Astrocyte (in vitro differentiated cells and primary cell): ENCODE data around the gene YOD1. TPM values are rescaled to one million over a fixed set of nuclear protein-coding genes. Genes with fewer than 3 reads are reported as not detected.

Experiments
- DNase-seq: peaks from one replicate; pipeline ENCODE4 v3.0.0-alpha.2; 2010; ENCODE audit warnings: low read depth
- FAIRE-seq: peaks from 2 replicates; lab custom pipeline; 2011; peaks lifted over from hg19 to GRCh38; lab: Jason Lieb, UNC
- H2AFZ ChIP-seq: 2 replicates; pipeline ENCODE4 v1.6.0; 2012; ENCODE audit warnings: low read depth, low read length, inconsistent platforms
- H3K27ac ChIP-seq: 2 replicates; pipeline ENCODE4 v1.5.1; 2011; ENCODE audit warnings: low read depth, low read length, inconsistent platforms
- H3K27me3 ChIP-seq: 2 replicates; pipeline ENCODE4 v1.6.0; 2011; ENCODE audit warnings: low read length, inconsistent platforms; ENCODE audit not compliant: insufficient read depth
- H3K36me3 ChIP-seq: 2 replicates; pipeline ENCODE4 v1.5.1; 2011; ENCODE audit warnings: low read length, inconsistent platforms; ENCODE audit not compliant: insufficient read depth
- H3K4me1 ChIP-seq: 2 replicates; pipeline ENCODE4 v1.5.1; 2011; ENCODE audit warnings: low read length, inconsistent platforms; ENCODE audit not compliant: insufficient read depth
- H3K4me2 ChIP-seq: 2 replicates; pipeline ENCODE4 v1.6.0; 2012; ENCODE audit warnings: low read length, inconsistent platforms
- H3K4me3 ChIP-seq: 2 replicates; pipeline ENCODE4 v1.5.1; 2011; ENCODE audit warnings: low read depth, mild to moderate bottlenecking, low read length, inconsistent platforms; ENCODE audit not compliant: insufficient read depth
- H3K79me2 ChIP-seq: 2 replicates; pipeline ENCODE4 v1.6.0; 2012; ENCODE audit warnings: mild to moderate bottlenecking, low read length, inconsistent platforms; ENCODE audit not compliant: insufficient read depth
- H3K9ac ChIP-seq: 2 replicates; pipeline ENCODE4 v1.6.0; 2012; ENCODE audit warnings: mild to moderate bottlenecking, low read length, inconsistent platforms
- H3K9me3 ChIP-seq: 2 replicates; pipeline ENCODE4 v1.5.1; 2012; ENCODE audit warnings: low read depth, mild to moderate bottlenecking, low read length, inconsistent platforms; ENCODE audit not compliant: insufficient read depth
- H4K20me1 ChIP-seq: 2 replicates; pipeline ENCODE4 v1.6.0; 2012; ENCODE audit warnings: low read length, inconsistent platforms; ENCODE audit not compliant: insufficient read depth
- H3K27ac Mint-ChIP-seq: one replicate; pipeline ENCODE4 v1.8.0; 2021; ENCODE audit warnings: mild to moderate bottlenecking, mixed read lengths; ENCODE audit not compliant: unreplicated experiment
- H3K27me3 Mint-ChIP-seq: one replicate; pipeline ENCODE4 v1.8.0; 2021; ENCODE audit warnings: low read depth, mixed read lengths; ENCODE audit not compliant: unreplicated experiment
- H3K36me3 Mint-ChIP-seq: one replicate; pipeline ENCODE4 v1.8.0; 2021; ENCODE audit warnings: low read depth, mixed read lengths; ENCODE audit not compliant: unreplicated experiment
- H3K4me1 Mint-ChIP-seq: one replicate; pipeline ENCODE4 v1.8.0; 2021; ENCODE audit warnings: low read depth, mixed read lengths; ENCODE audit not compliant: unreplicated experiment
- H3K4me3 Mint-ChIP-seq: one replicate; pipeline ENCODE4 v1.8.0; 2021; ENCODE audit warnings: mild to moderate bottlenecking, moderate library complexity, mixed read lengths; ENCODE audit not compliant: unreplicated experiment
- H3K9me3 Mint-ChIP-seq: one replicate; pipeline ENCODE4 v1.8.0; 2021; ENCODE audit warnings: mild to moderate bottlenecking, mixed read lengths; ENCODE audit not compliant: unreplicated experiment
- EZH2 ChIP-seq: IDR thresholded peaks from 2 replicates; pipeline ENCODE4 v1.6.1; 2012; ENCODE audit warnings: mild to moderate bottlenecking, low read length, inconsistent platforms; ENCODE audit not compliant: insufficient read depth
- total RNA-seq: library from RNA; stranded (reverse); gene quantifications from 2 replicates; pipeline ENCODE4 v1.2.1, GENCODE V29; 2021
- TF ChIP-seq, protein P1 (sequence below): IDR thresholded peaks from 2 replicates; pipeline ENCODE4 v1.5.1; 2011; ENCODE audit warnings: low read depth, mild to moderate bottlenecking, inconsistent platforms, low read length, moderate library complexity; ENCODE audit not compliant: insufficient read depth

Gene YOD1
- total RNA-seq, 1 donor from 2014 or later: 14.8 TPM

DNA sequence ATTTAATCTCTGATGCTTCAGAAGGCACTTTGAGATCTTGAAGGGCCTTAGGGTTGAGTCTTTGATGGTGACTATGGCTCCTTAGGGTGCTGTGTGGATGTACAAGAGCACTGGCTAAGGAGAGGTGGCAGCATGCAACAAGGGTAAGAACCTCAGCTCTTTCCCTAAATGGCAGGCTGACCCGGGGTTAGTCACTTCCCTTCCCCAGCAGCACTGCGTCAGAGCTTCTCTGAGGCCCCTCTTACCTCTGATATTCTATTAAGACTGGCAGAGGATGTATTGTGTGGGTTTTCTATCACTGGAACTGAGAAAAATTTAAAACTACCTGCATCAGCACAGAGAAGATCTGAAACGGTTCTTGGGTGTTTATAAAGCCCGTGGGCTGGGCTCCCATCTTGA, 30.3 kb downstream of the YOD1 start:
- Mint-ChIP-seq H3K27ac (peak overlapping the region; percentile 55), H3K4me1 (peaks cover 28% of the 10 kb centered on the region), H3K36me3 (no peaks in the 10 kb centered on the region), H3K4me3 (no peak overlapping the region), H3K27me3 (peaks cover 5% of the 10 kb centered on the region), H3K9me3 (no peaks in the 10 kb centered on the region)
- no peaks in the 10 kb centered on the region for H3K79me2 ChIP-seq
- no peak overlapping the region for H3K9ac ChIP-seq
- FAIRE-seq: no peak
- H3K36me3 ChIP-seq: no peaks in the 10 kb centered on the region
- H3K27ac ChIP-seq: no peak overlapping the region
- H3K27me3 ChIP-seq: no peaks in the 10 kb centered on the region
- H3K4me1 ChIP-seq: peaks cover 36% of the 10 kb centered on the region
- TF ChIP-seq, protein P1, sequence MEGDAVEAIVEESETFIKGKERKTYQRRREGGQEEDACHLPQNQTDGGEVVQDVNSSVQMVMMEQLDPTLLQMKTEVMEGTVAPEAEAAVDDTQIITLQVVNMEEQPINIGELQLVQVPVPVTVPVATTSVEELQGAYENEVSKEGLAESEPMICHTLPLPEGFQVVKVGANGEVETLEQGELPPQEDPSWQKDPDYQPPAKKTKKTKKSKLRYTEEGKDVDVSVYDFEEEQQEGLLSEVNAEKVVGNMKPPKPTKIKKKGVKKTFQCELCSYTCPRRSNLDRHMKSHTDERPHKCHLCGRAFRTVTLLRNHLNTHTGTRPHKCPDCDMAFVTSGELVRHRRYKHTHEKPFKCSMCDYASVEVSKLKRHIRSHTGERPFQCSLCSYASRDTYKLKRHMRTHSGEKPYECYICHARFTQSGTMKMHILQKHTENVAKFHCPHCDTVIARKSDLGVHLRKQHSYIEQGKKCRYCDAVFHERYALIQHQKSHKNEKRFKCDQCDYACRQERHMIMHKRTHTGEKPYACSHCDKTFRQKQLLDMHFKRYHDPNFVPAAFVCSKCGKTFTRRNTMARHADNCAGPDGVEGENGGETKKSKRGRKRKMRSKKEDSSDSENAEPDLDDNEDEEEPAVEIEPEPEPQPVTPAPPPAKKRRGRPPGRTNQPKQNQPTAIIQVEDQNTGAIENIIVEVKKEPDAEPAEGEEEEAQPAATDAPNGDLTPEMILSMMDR: no peak
- TF ChIP-seq EZH2: no peak
- no peaks in the 10 kb centered on the region for H3K9me3 ChIP-seq
- no peak for DNase-seq
- H2AFZ ChIP-seq: no peak overlapping the region
- H3K4me3 ChIP-seq: no peak overlapping the region
- no peaks in the 10 kb centered on the region for H4K20me1 ChIP-seq
- H3K4me2 ChIP-seq: peak overlapping the region; percentile 50

DNA sequence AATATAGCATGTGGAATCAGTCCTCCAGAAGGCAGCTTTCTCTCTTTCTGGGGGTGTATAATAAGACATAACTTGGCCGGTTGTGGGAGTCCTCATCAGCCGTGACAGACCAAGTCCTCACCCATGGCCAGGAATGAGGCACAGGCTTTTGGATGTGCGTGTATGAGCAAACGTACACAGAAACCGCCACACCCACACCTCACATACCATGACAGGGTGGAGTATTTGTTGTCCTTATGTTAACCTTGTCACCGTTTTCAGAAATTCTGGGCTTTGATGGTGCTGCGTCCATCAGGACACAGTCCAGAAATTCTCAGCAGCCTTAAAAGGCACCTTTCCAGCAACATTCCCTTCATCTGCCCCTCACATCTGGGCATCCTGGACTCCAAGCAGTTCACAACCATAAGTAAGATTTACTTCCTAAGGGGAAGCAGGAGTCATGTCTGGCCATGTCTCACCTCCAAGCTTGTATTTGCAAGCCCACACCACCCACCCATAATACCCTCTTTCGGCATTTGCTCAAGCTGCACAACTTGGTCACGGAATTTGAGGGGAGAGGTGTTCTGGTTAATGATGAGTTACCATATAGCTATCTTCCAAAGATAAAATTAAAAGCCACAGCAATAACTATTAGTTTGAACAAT, 30.8 kb downstream of the YOD1 start:
- H3K4me3 Mint-ChIP-seq: no peak overlapping the region
- H3K27ac ChIP-seq: no peak overlapping the region
- no peak overlapping the region for H3K4me3 ChIP-seq
- H3K4me2 ChIP-seq: peak overlapping the region; percentile 50
- H3K9me3 Mint-ChIP-seq: no peaks in the 10 kb centered on the region
- no peak overlapping the region for H2AFZ ChIP-seq
- H3K27me3 ChIP-seq: no peaks in the 10 kb centered on the region
- H3K36me3 Mint-ChIP-seq: no peaks in the 10 kb centered on the region
- FAIRE-seq (no peak), DNase-seq (no peak)
- no peaks in the 10 kb centered on the region for H3K36me3 ChIP-seq
- H3K4me1 Mint-ChIP-seq: peaks cover 23% of the 10 kb centered on the region
- H3K4me1 ChIP-seq: peaks cover 30% of the 10 kb centered on the region
- no peaks in the 10 kb centered on the region for H4K20me1 ChIP-seq
- no peaks in the 10 kb centered on the region for H3K79me2 ChIP-seq
- H3K9me3 ChIP-seq: no peaks in the 10 kb centered on the region
- H3K9ac ChIP-seq: no peak overlapping the region
- H3K27me3 Mint-ChIP-seq: peaks cover 5% of the 10 kb centered on the region
- H3K27ac Mint-ChIP-seq: no peak overlapping the region
- TF ChIP-seq, protein P1: no peak
- no peak for TF ChIP-seq EZH2

DNA sequence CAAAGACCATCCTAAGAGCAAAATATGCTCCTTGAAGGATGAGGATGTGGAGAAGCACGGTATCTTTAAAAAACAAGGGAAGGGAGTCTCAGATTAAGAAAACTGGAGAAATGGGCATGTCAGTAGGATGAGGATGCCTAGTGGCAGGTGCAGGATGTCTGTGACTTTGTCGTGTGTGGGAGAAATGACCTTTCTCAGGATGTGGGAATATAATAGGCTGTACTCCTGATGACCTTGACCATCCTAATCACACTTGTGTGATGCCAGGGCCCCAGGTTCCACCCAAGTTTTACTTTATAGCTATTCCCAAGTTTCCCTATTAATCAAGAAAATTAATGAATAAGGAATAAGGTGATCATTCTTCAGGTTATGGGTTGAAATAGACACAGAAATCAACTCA, 31.3 kb downstream of the YOD1 start:
- Histone ChIP-seq H3K9me3 (no peaks in the 10 kb centered on the region), H3K4me3 (no peak overlapping the region), H4K20me1 (no peaks in the 10 kb centered on the region), H3K36me3 (no peaks in the 10 kb centered on the region), H3K27ac (no peak overlapping the region), H3K9ac (no peak overlapping the region), H3K4me1 (peaks cover 27% of the 10 kb centered on the region), H3K27me3 (no peaks in the 10 kb centered on the region), H3K79me2 (no peaks in the 10 kb centered on the region), H2AFZ (no peak overlapping the region), H3K4me2 (no peak overlapping the region)
- Mint-ChIP-seq H3K27ac (no peak overlapping the region), H3K4me3 (no peak overlapping the region), H3K36me3 (no peaks in the 10 kb centered on the region), H3K27me3 (peaks cover 5% of the 10 kb centered on the region), H3K4me1 (peaks cover 19% of the 10 kb centered on the region), H3K9me3 (no peaks in the 10 kb centered on the region)
- TF ChIP-seq EZH2: no peak
- TF ChIP-seq, protein P1: no peak
- DNase-seq (no peak), FAIRE-seq (no peak)
